HG02884 (cell line): ENCODE results near the gene SLC39A7.

Experiments
- ATAC-seq: cut with Tn5 transposase; IDR thresholded peaks from one replicate; pipeline ENCODE4 v1.9.1; 2021; ENCODE audit warnings: mild to moderate bottlenecking, moderate library complexity; ENCODE audit not compliant: unreplicated experiment

The SLC39A7 gene

DNA sequence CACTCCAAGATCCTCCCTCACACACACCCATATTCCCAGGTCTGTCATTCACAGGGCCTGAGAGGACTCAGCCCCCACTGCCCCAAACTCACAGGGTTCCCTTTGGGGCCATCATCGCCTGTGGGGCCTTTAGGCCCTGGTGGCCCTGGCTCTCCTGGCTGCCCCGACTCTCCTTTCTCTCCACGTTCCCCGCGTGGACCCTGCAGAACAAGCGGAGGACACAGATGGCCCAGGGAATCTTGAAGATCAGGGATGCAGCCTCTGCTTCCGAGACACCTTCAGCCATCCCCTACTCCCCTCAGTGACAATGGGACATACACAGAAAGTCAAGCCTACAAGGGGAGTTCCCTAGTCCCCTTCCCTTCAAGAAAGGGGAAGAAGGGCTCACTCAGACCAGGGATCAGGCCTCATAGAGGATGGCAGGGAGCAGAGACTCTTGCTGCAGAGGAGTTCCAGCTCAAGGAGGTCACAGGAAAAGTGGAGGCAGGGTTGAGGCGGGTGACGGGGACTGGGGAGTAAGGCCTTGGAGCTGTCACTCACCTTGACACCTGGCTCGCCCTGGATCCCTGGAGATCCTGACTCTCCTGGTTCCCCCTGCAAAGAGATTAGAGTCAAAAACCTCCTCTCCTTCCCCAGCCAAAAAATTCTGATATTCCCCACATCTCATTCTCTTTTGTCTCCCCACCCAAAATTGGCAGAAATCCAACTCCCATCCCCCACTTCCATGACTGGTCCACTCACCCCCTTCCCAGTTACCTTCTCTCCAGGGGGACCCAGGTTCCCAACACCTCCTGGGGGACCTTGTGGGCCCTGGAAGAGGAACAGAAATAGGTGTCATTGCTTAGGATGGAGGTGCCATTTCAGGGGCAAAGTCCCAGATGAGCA is 31.1 kb upstream of the SLC39A7 start:
- no peak for ATAC-seq

DNA sequence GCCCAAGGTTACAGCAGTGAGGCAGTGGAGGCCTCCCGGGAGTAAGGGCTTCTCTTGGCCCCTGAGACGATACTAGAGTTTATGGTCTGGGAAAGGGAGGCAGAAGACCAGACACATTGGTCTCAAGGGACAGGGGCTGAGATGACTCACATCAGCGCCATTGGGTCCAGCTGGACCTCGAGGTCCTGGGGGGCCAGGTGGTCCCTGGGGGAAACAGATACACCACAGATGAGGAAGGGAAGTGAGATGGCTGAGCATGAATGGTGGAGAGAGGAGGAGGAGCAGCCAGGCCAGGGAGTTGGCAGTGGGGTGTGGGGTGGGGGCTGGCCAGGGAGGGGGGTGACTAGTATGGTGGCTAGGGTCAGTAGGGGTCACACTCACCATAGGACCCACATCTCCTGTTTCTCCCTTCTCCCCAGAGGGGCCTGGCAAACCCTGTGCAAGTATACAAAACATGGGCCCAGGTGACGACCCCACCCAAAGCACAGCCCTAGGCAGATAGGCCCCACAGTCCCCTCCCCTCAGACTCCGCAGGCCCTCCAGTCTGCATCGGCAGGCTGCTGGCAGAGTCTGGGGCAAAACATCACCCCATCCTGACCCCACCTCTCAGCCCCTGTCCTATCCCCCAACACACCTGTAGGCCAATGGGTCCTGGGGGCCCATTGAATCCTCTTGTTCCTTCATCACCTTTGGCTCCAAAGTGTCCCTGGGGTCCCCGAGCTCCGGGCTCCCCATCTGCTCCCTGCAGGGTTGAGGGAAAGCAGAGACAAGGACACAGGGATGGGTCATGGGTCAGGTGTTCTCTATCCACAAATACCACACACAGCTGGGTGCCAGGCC is 30.3 kb upstream of the SLC39A7 start:
- no peak for ATAC-seq

DNA sequence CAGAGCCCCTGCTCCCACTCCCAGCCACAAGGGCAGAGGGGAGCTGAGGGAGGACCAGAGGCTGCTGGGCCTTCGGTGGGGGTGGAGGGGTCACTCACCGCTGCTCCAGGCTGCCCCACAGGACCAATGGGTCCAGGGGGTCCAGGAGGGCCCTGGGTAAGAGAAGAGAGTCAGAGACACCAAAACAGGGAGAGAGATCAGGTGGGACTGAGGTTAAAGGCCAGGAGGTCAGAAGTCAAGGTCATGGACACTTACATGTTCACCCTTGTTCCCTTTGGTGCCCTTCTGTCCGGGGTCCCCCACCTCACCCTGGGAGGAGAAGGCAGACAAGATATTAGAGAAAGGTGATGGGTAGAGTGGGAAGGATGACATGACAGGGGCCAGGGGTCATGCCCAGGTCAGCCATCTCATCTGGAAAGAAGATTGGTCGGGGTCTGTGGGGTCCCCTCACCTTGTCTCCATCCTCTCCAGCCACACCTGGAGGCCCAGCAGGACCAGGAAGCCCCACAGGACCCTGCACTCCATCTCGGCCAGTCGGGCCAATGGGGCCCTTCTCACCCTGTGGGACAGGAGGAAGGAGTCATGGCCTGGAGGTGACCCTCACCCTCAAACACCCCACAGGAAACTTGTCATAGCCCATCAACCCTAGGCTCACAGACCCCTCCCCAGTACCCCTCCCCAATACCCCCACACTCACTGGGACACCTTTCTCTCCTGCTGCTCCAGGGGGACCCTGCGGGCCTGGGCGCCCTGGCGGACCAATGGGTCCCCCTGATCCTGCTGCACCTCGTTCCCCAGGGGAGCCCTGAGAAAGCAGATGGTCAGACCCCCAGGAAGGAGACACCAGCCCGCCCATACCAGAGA is 29.4 kb upstream of the SLC39A7 start:
- ATAC-seq: no peak

DNA sequence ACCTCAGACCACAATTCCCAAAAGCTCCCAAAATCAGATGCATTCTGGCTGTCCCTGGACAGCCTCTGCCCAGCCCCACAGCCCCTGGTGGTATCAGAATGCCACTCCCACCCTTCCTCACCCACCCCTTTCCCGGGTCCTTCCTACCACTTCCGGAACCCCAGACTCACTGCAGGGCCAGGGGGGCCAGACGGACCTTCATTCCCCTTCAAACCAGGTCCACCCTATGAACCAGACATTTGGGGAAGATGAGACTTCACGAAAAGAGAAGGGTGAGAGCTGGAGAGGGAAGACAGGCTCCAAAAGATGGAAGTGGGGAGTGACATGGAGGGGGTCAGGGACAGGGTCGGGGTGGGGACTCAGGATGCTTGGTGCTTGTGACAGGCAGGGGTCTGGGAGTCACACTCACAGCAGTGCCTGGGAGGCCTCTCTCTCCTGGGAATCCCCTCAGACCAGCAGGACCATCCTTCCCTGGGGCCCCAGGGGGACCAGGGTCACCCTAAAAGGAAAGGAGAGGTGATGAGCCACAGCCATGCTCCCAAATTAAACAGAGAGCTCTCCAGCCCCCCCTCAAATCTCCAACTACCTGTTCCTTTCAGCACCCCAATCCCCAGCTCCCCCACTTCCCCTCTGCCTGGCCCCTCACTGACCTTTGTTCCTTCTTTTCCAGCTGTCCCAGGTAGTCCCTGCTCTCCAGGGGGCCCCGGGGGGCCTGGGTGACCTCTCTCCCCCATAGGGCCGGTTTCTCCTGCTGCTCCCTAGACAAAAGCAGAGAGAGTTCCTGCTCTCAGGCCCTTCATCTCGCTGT is 28.6 kb upstream of the SLC39A7 start:
- no peak for ATAC-seq

DNA sequence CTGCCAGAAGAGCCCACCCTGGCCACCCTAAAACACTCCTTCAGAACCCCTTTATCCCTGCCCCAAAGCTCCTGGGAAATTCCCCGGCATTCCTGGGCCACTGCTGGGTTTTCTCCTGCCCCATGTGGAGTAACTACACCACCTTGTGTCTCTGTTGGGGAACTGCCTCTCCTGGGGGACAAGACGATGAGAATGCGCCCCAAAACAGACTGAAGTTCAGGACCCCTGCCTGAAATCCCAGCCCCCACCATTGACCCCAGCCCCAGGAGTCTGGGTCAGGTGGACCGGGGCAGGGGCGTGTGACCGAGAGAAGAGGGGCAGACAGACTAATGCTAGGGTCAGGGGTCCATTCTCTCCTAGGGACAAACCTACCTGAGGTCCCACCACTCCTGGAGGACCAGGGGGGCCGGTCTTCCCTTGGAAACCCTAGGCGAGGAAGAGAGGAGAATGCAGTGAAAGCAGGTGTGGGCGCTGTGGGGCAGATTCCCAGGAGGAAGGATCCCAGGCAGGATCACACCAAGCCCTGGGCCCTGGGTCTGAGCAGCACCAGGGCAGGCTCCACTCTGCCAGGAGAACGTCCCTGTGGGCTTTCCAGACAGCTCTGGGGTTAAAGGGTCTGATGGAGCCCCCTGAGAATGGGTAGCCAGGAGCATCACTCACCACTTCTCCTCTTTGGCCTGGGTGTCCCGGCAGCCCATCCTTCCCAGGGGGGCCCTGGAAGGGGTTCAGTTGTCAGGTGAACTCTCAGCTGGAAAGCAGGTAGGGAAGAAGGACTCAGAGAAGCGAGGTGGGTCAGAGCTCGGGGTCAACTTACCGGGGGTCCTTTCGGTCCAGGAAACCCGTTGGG is 27.8 kb upstream of the SLC39A7 start:
- ATAC-seq: no peak

DNA sequence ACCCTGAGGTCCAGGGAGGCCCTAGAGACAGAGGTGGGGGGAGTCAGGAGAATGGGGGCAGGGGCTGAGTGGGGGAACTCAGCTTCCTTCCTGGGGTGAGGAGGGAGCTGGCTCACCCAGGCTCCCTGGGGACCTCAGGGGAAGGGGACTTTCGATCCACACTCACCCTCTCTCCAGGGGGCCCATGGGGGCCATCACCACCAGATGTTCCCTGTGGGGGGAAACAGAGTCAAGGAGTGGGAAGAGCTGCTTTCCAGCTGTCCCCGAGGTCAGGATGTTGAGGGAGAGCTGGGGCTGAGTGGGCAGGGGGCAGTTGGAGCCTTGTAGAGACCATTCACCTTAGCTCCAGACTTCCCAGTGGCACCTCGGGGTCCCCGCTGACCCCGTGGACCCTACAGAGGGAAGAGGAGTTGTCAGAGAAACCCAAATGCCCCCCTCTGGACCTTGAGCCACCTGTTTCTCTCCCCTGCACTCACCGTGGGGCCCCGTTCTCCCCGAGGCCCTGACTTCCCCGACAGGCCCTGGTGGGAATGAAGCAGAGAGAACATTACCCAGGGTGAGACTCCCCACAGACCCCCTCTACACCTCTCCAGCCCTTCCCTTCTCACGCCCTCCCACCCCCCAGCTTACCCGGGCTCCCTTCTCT is 27.0 kb upstream of the SLC39A7 start:
- ATAC-seq: no peak

DNA sequence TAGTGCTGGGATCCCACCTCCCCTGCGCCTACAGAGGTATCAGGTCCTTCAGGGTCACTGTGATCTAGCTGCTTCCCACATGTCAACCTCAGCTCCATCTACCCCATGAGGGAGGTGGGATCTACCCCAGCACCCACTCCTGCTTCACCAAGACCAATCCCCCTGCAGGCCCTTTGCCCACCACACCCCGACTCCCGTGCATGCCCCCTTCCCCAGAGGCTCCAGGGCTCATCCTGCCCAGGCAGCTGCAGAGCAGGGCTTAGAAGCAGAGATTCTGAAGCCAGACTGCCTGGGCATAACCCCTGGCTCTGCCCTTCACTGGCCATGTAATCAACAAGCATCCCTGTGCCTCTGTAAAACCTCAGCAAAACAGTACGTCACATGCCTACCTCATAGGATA is 25.9 kb upstream of the SLC39A7 start:
- no peak for ATAC-seq

DNA sequence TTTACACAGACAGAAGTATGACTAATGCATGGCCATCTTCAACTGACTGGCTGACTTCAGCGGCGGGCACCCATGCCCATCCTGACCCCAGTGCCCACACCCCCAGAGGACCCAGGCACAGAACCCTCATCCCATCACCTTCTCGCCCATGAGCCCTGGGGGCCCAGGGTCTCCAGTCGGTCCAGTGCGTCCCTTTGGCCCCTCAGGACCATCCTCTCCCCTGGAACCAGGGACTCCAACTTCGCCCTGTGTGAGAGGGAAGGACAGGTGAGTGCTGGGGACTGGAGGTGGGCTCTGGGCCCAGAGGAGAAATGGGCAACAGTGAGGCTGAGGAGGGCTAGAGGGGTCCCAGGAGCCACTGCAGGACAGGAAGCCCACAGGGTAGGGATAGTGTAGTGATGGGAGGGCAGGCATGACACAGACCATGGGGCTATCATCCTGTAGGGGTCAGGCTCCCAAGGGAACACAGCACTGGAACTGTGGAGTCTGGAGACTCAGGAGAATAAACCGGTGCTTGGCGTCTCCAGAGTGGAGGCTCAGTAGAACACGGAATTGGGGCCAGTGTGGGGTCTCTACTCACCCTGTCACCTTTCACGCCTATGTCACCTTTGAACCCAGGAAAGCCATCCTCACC is 25.1 kb upstream of the SLC39A7 start:
- ATAC-seq: no peak

DNA sequence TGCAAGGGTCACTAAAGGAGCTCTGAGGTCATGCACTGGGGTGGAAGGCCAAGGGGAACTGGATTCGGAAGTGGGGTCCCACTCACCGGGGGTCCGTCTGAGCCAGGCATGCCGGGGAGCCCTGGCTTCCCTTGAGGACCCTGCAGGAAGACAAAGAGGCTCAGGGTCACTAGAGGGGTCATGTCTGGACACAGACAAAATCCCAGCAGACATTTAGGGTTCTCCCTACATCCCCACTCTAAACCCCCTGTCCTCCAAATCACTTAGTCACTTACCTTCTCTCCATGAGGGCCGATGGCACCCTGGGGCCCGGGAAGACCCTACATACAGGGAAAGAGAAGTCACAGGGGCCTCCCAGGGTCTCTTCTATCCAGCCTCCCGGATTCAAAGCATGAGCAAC is 23.8 kb upstream of the SLC39A7 start:
- ATAC-seq: no peak

DNA sequence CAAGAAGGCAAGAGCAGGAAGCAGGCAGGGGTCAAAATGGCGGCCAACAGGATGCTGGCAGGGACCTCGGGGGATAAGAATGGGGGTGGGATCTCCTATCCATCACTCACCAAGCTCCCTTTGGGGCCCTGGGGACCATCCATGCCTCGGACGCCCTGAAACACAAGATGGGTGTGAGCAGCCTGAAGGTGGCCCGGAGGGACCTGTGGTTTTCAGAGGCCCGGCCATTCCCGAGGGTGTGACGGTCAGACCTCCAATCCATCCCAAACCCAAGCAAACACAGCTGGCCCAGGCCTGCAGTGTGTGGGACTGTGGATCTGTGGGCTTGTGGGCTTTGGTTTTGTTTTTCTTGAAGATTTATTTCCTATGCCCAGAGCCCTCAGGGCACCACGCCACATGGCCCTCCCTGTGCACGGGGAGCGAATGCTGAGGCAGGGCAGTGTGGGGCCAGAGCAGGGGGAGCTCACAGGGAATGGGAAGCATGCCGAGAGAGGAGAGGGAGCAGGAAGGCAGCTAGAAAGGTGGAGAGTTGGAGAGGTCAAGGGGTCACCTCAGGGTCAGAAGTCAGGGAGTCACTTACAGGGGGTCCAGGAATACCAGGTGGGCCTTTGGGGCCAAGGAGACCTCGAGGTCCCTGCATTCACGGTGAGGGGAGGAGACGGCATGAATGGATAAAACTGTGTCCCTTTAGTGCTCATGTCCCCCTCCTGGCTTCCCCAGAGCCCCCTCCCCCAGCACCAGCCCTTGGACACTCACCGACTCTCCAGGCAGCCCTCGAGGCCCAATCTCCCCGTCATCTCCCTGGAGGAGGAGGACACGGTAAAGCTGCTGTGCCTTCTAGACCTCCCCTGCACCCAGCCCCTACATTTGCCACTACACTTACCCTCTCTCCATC is 22.9 kb upstream of the SLC39A7 start:
- no peak for ATAC-seq

DNA sequence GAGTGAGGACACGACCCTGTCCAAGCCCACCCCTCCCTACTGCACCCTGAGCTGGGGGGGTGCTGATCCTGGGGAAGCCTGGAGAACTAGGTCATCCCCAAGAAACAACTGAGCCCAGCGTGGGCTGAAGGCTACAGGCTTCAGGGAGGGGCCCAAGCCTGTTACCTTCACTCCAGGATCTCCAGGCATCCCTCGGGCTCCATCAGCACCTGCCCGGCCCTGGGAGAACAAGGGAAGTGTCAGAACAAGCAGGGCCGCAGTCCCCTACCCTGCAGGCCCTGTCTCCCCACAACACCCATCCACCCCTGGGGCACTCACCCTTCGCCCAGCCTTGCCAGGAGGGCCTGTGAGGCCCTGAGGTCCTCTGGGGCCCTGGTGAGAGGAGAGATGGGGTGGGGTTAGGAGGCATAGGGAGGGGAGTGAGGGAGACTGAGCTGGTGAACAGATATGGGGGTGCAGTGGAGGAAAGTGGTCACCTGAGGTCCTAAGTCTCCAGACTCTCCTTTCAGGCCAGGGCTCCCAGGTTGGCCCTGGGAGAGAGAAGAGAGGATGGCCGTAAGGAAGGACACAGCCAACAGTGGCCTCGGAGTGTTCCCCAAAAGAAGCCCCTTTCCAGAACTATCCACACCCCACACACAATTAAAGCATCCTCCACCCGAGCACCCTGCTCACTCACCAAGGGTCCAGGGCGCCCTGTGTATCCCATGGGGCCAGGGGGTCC is 21.8 kb upstream of the SLC39A7 start:
- no peak for ATAC-seq

DNA sequence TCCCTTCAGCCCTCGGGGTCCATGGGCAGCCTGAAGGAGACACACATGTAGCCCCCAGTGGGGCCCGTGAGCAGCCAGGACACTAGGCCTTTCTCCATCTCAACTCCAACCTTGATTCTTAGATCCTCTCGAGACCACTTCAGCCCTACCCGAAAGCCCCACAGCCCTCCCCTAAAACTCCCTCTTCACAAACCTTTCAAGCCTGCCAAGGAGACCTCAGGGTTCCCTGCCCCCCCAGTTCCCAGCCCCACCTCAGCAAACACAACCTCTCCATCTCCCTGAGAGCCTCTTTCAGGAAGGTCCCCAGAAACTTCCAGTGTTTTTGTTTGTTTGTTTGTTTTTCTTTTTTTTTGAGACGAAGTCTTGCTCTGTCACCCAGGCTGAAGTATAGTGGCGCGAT is 19.5 kb upstream of the SLC39A7 start:
- ATAC-seq: no peak

DNA sequence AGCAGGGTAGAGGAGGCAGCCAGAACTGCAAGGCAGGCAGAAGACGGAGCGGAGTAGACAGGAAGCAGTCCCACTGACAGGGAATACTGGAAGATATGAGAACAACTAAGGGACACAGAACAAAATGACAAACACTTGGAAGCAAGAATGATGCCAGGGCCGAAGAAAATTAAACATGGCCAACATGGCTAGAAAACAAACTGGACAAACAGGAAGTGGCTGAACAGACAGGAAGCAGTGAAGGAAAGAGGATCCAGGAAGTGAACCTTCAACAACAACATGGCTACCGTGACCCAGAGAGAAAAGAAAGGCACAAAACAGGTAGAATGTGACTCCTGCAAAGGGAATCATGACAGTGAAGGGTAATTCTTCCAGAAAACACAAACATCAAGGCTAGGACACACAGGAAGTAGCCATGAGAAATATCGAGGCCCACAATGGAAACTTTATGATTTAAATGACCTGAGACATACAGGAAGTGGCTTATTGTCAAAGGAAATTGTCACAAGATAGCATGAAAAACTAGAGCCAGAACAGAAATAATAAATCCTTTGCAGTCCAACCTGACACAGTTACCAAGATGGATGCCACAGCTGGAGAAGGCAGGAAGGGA is 17.5 kb upstream of the SLC39A7 start:
- ATAC-seq: no peak

DNA sequence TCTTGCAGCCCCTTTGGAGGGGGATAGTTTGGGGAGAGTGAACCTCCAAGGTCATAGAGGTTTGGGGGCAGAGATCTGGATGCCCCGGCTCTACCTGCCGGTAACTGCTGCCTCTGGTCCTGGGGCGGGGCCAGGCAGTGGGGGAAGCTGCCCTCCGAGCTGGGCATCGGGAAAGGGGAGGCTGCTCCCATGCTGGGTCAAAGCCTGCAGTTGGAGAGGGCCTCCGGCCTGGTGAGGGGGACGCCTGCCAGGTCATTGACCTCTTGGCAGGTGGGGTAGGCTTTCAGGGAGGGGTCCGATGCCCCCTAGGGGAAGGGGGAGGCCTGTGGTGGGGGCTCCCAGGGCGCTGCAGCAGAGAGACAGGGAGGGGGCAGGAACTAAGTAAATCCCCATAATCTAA is 15.5 kb upstream of the SLC39A7 start:
- no peak for ATAC-seq

DNA sequence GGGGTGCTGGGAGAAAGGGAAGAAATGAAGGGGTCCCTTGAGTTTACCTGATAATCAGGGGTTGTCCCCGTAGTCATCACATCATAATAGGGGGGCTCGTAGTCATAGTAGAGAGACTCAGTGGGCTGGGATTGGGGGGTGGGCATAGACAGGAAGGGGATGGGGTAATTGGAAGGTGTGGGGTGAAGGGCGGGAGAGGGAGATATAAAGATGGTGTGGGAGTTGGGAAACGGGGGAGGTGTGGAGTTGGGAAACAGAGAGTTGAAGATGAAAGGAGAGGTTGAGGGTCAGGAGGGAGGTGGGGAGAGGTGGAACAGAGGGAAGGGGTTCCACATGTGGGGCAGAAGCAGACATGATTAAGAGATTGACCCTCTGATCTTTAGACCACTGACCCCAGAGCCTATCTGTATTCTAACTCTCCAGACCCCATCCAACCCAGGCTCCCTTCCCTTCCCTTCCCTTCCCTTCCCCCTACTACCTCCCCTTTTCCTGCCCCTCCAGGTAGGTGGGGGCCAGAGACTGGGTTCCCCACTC is 14.9 kb upstream of the SLC39A7 start:
- no peak for ATAC-seq

DNA sequence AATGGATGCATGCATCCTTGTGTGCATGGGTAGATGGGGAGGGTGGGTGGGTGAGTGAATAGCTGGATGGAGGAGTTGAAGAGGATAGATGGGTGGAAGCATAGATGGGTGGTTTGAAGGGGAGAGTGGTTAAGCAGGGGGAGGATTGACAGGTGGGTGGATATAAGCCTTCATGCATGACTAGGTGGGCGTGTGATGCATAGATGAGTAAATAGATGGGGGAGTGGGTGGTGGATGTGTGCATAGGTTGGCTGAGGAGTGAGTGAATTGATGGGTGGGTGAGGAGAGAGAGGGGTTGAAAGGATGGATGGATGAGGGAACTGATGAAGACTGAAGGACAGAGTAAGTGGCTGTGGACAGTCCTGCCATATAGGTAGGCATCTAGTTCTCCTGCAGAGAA is 12.9 kb upstream of the SLC39A7 start:
- ATAC-seq: no peak
